IMR-90 (cell line): ENCODE results near the gene MTR. TPM values are rescaled to one million over a fixed set of nuclear protein-coding genes. Genes with fewer than 3 reads are reported as not detected.

Experiments used
- ATAC-seq: fragments of 200-7000 bp; cut with Tn5 transposase; 2 replicates; pipeline ENCODE4 v1.9.1; 2020; ENCODE audit warnings: low read depth, mild to moderate bottlenecking, moderate library complexity
- BruUV-seq: library from RNA; stranded (reverse); fragments of 400-500 nt; replicated peaks from 2 replicates; lab custom pipeline; 2021; lab: Mats Ljungman, UMichigan
- CTCF ChIA-PET: fragments of 300-600 bp; formaldehyde crosslinking; extraction: SDS; loops from one replicate; lab custom pipeline; 2021; ENCODE audit warnings: antibody characterized with exemption; lab: Yijun Ruan, JAX
- POLR2A ChIA-PET: fragments of 300-600 bp; sonication (Branson Sonifier 250); formaldehyde crosslinking; loops from one replicate; lab custom pipeline; 2022; ENCODE audit warnings: antibody characterized with exemption; ENCODE audit not compliant: unreplicated experiment; lab: Charles Lee
- DNase-seq: peaks from one replicate; pipeline ENCODE4 v3.0.0; 2013
- H2AFZ ChIP-seq: replicated peaks from 2 replicates; pipeline ENCODE3; 2013; ENCODE audit warnings: low read length, mild to moderate bottlenecking; ENCODE audit not compliant: poor library complexity
- H2AK5ac ChIP-seq: 2 replicates; pipeline ENCODE4 v1.6.1; 2013; ENCODE audit warnings: low read depth, low read length, inconsistent platforms
- H2AK9ac ChIP-seq: replicated peaks from 2 replicates; pipeline ENCODE3; 2013; ENCODE audit warnings: mild to moderate bottlenecking, low read depth, low read length, moderate library complexity; ENCODE audit not compliant: poor library complexity
- H2BK120ac ChIP-seq: 2 replicates; pipeline ENCODE4 v1.6.1; 2013; ENCODE audit warnings: low read depth, low read length, inconsistent platforms
- H2BK15ac ChIP-seq: 3 replicates; pipeline ENCODE4 v1.6.1; 2013; ENCODE audit warnings: low read depth, low read length, inconsistent platforms
- H2BK20ac ChIP-seq: 2 replicates; pipeline ENCODE4 v1.6.1; 2013; ENCODE audit warnings: low read depth, mild to moderate bottlenecking, inconsistent platforms, low read length, moderate library complexity
- H2BK5ac ChIP-seq: 2 replicates; pipeline ENCODE4 v1.6.1; 2013; ENCODE audit warnings: mild to moderate bottlenecking, low read depth, low read length, inconsistent platforms; ENCODE audit not compliant: poor library complexity, severe bottlenecking
- H3K14ac ChIP-seq: replicated peaks from 2 replicates; pipeline ENCODE4 v1.6.1; 2013; ENCODE audit warnings: low read depth, low read length, inconsistent platforms
- H3K18ac ChIP-seq: 2 replicates; pipeline ENCODE4 v1.6.1; 2013; ENCODE audit warnings: low read depth, low read length, control low read depth
- H3K23ac ChIP-seq: 2 replicates; pipeline ENCODE4 v1.6.1; 2013; ENCODE audit warnings: low read depth, low read length, inconsistent platforms
- H3K27ac ChIP-seq: 2 replicates; pipeline ENCODE4 v1.5.1; 2013; ENCODE audit warnings: mild to moderate bottlenecking, control low read depth, low read length; ENCODE audit not compliant: insufficient read depth
- H3K27me3 ChIP-seq: 2 replicates; pipeline ENCODE4 v1.6.1; 2013; ENCODE audit warnings: low read length; ENCODE audit not compliant: control insufficient read depth, insufficient read depth
- H3K36me3 ChIP-seq: 2 replicates; pipeline ENCODE4 v1.6.1; 2013; ENCODE audit warnings: low read length, mixed read lengths; ENCODE audit not compliant: control insufficient read depth, insufficient read depth
- H3K4ac ChIP-seq: 2 replicates; pipeline ENCODE4 v1.6.1; 2013; ENCODE audit warnings: low read depth, low read length, inconsistent platforms
- H3K4me1 ChIP-seq: 2 replicates; pipeline ENCODE4 v1.6.1; 2013; ENCODE audit warnings: low read length, mixed read lengths; ENCODE audit not compliant: control insufficient read depth, insufficient read depth
- H3K4me2 ChIP-seq: 2 replicates; pipeline ENCODE4 v1.6.1; 2013; ENCODE audit warnings: low read depth, mild to moderate bottlenecking, control low read depth, low read length, moderate library complexity
- H3K4me3 ChIP-seq: 2 replicates; pipeline ENCODE4 v1.5.1; 2013; ENCODE audit warnings: low read depth, mild to moderate bottlenecking, control low read depth, low read length, moderate library complexity; ENCODE audit not compliant: insufficient read depth
- H3K56ac ChIP-seq: 2 replicates; pipeline ENCODE4 v1.6.1; 2013; ENCODE audit warnings: low read length, inconsistent platforms; ENCODE audit not compliant: insufficient read depth; ENCODE audit errors: extremely low read depth
- H3K79me1 ChIP-seq, 2 experiments: 2 replicates each; pipeline ENCODE4 v1.6.1; 2013; ENCODE audit warnings: low read length in 2 of 2, inconsistent platforms in 1 of 2, low read depth in 1 of 2
- H3K9ac ChIP-seq: 2 replicates; pipeline ENCODE4 v1.6.1; 2013; ENCODE audit warnings: low read depth, low read length, control low read depth
- H3K9me1 ChIP-seq: 2 replicates; pipeline ENCODE4 v1.6.1; 2013; ENCODE audit warnings: low read length, inconsistent platforms; ENCODE audit not compliant: insufficient read depth
- H3K9me3 ChIP-seq: 2 replicates; pipeline ENCODE4 v1.6.1; 2013; ENCODE audit warnings: low read length; ENCODE audit not compliant: control insufficient read depth, insufficient read depth
- H4K20me1 ChIP-seq: 2 replicates; pipeline ENCODE4 v1.6.1; 2013; ENCODE audit warnings: low read length, inconsistent platforms; ENCODE audit not compliant: insufficient read depth
- H4K5ac ChIP-seq: 2 replicates; pipeline ENCODE4 v1.6.1; 2013; ENCODE audit warnings: mild to moderate bottlenecking, low read depth, low read length, control low read depth
- H4K8ac ChIP-seq, 2 experiments: 2 replicates each; pipeline ENCODE4 v1.6.1; 2013; ENCODE audit warnings: low read depth in 2 of 2, low read length in 2 of 2, control low read depth in 1 of 2, inconsistent platforms in 1 of 2
- H4K91ac ChIP-seq: 2 replicates; pipeline ENCODE4 v1.6.1; 2013; ENCODE audit warnings: low read depth, low read length, inconsistent platforms; ENCODE audit not compliant: insufficient read depth
- BHLHE40 ChIP-seq: fragments of 150-350 bp; IDR thresholded peaks from 2 replicates; pipeline ENCODE4 v1.6.1; 2016; ENCODE audit warnings: mild to moderate bottlenecking, low read depth, low read length
- CEBPB ChIP-seq: IDR thresholded peaks from 2 replicates; pipeline ENCODE4 v1.6.1; 2012; ENCODE audit warnings: low read depth, low read length, improper control_type of control experiment
- CHD1 ChIP-seq: IDR thresholded peaks from 2 replicates; pipeline ENCODE4 v1.6.1; 2012; ENCODE audit warnings: low read depth, low read length, improper control_type of control experiment
- ELK1 ChIP-seq: fragments of 150-350 bp; IDR thresholded peaks from 2 replicates; pipeline ENCODE4 v1.6.1; 2016; ENCODE audit warnings: low read depth, mild to moderate bottlenecking, low read length, moderate library complexity, borderline replicate concordance
- FOS ChIP-seq: fragments of 150-350 bp; IDR thresholded peaks from 2 replicates; pipeline ENCODE4 v1.6.1; 2016; ENCODE audit warnings: low read depth, low read length
- MAFK ChIP-seq: IDR thresholded peaks from 2 replicates; pipeline ENCODE4 v1.6.1; 2012; ENCODE audit warnings: low read depth, low read length, improper control_type of control experiment
- MAZ ChIP-seq: IDR thresholded peaks from 2 replicates; pipeline ENCODE4 v1.6.1; 2012; ENCODE audit warnings: low read depth, mild to moderate bottlenecking, low read length, improper control_type of control experiment, moderate library complexity, borderline replicate concordance
- MXI1 ChIP-seq: IDR thresholded peaks from 2 replicates; pipeline ENCODE4 v1.6.1; 2012; ENCODE audit warnings: low read depth, mild to moderate bottlenecking, low read length, moderate library complexity, borderline replicate concordance
- NFE2L2 ChIP-seq: fragments of 150-350 bp; IDR thresholded peaks from 2 replicates; pipeline ENCODE4 v1.6.1; 2016; ENCODE audit warnings: low read depth, mild to moderate bottlenecking, low read length
- POLR2A ChIP-seq: IDR thresholded peaks from 2 replicates; pipeline ENCODE4 v1.6.1; 2012; ENCODE audit warnings: mild to moderate bottlenecking, low read depth, low read length
- RAD21 ChIP-seq: IDR thresholded peaks from 2 replicates; pipeline ENCODE4 v1.6.1; 2012; ENCODE audit warnings: low read length, improper control_type of control experiment
- RCOR1 ChIP-seq: IDR thresholded peaks from 2 replicates; pipeline ENCODE4 v1.6.1; 2012; ENCODE audit warnings: mild to moderate bottlenecking, low read length, improper control_type of control experiment; ENCODE audit not compliant: insufficient replicate concordance
- RFX5 ChIP-seq: IDR thresholded peaks from 2 replicates; pipeline ENCODE4 v1.8.0; 2012; ENCODE audit warnings: low read depth, mild to moderate bottlenecking, low read length, moderate library complexity
- SMC3 ChIP-seq: fragments of 150-350 bp; IDR thresholded peaks from 2 replicates; pipeline ENCODE4 v1.6.1; 2016; ENCODE audit warnings: low read depth, mild to moderate bottlenecking, antibody characterized with exemption, low read length, moderate library complexity
- WGBS, 2 experiments: methylation state at CpG; one replicate each; pipeline versions ENCODE4 v1.1.5 to v1.1.7; 2013; ENCODE audit warnings: missing lambda C conversion rate in 2 of 2; ENCODE audit not compliant: insufficient read length in 1 of 2; ENCODE audit errors: extremely low coverage in 2 of 2; 5-methylcytosine and 5-hydroxymethylcytosine counted together
- dilution Hi-C: fragments of 300-500 bp; cut with HindIII; formaldehyde crosslinking; loops from one replicate; pipeline ENCODE4 v1.14.3; 2018; ENCODE audit warnings: low sequenced_read_pairs; ENCODE audit not compliant: unreplicated experiment
- in situ Hi-C: fragments of 300-500 bp; cut with MboI; formaldehyde crosslinking; loops from 3 replicates; pipeline ENCODE4 v1.14.3; 2019; ENCODE audit warnings: low sequenced_read_pairs, inconsistent platforms, mixed read lengths
- intact Hi-C: fragments of 100-400 bp; cut with micrococcal nuclease; formaldehyde crosslinking; loops from 2 replicates; pipeline ENCODE4 v1.10.0; 2022
- polyA plus RNA-seq, 3 experiments: library from polyadenylated mRNA; depleted of rRNA; stranded (reverse); fragments of >200 nt; gene quantifications; 2 replicates each; pipeline ENCODE4 v1.2.3, GENCODE V29; 2012; ENCODE audit warnings: low replicate concordance in 1 of 3
- total RNA-seq: library from RNA; depleted of rRNA; stranded (reverse); fragments of >200 nt; gene quantifications from 2 replicates; pipeline ENCODE4 v1.2.3, GENCODE V29; 2012
- TF ChIP-seq, protein P1 (sequence below): conservative IDR thresholded peaks from 2 replicates; pipeline ENCODE4 v1.5.1; 2012; ENCODE audit warnings: mild to moderate bottlenecking, low read depth, low read length, improper control_type of control experiment
- TF ChIP-seq, protein P2 (sequence below): fragments of 150-350 bp; IDR thresholded peaks from 2 replicates; pipeline ENCODE4 v1.6.1; 2017; ENCODE audit warnings: mild to moderate bottlenecking, antibody characterized with exemption, low read length, low read depth

The MTR gene
- total and polyA plus RNA-seq, 2 of the 4 experiments (the other 2 are of a cell fraction), result 7.7 to 31.0 TPM

GRCh38 chr1:236819856-236820255, 24.8 kb downstream of the MTR start:
- Histone ChIP-seq H3K14ac (no peak overlapping the region), H4K8ac (no peak overlapping the region), H2BK15ac (no peak overlapping the region), H3K56ac (no peak overlapping the region), H3K36me3 (peaks cover 23% of the 10 kb centered on the region), H4K20me1 (no peaks in the 10 kb centered on the region), H3K4ac (no peak overlapping the region), H2AK9ac (no peak overlapping the region), H2BK5ac (no peak overlapping the region), H3K4me2 (no peak overlapping the region), H3K4me3 (no peak overlapping the region), H2AK5ac (no peak overlapping the region), H3K27ac (no peak overlapping the region), H3K23ac (no peak overlapping the region), H3K9ac (no peak overlapping the region), H3K9me1 (no peaks in the 10 kb centered on the region), H3K4me1 (no peaks in the 10 kb centered on the region), H3K18ac (no peak overlapping the region), H3K9me3 (no peaks in the 10 kb centered on the region), H3K27me3 (no peaks in the 10 kb centered on the region), H4K91ac (no peak overlapping the region), H2BK120ac (no peak overlapping the region), H4K5ac (no peak overlapping the region), H2AFZ (no peak overlapping the region), H3K79me1 (peaks cover 0 to 7% of the 10 kb centered on the region in 2 experiments; a peak in 1 of 4 replicates), H2BK20ac (no peak overlapping the region)
- in situ Hi-C loops, result no loop called here
- no TSS peak for BruUV-seq
- TF ChIP-seq ELK1 (no peak), MAFK (no peak), RAD21 (no peak), FOS (no peak), SMC3 (no peak), MXI1 (no peak), NFE2L2 (no peak), RCOR1 (no peak), CEBPB (no peak), BHLHE40 (no peak), RFX5 (no peak), MAZ (no peak), CHD1 (no peak), POLR2A (no peak)
- TF ChIP-seq, protein P1, sequence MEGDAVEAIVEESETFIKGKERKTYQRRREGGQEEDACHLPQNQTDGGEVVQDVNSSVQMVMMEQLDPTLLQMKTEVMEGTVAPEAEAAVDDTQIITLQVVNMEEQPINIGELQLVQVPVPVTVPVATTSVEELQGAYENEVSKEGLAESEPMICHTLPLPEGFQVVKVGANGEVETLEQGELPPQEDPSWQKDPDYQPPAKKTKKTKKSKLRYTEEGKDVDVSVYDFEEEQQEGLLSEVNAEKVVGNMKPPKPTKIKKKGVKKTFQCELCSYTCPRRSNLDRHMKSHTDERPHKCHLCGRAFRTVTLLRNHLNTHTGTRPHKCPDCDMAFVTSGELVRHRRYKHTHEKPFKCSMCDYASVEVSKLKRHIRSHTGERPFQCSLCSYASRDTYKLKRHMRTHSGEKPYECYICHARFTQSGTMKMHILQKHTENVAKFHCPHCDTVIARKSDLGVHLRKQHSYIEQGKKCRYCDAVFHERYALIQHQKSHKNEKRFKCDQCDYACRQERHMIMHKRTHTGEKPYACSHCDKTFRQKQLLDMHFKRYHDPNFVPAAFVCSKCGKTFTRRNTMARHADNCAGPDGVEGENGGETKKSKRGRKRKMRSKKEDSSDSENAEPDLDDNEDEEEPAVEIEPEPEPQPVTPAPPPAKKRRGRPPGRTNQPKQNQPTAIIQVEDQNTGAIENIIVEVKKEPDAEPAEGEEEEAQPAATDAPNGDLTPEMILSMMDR, result no peak
- TF ChIP-seq, protein P2, sequence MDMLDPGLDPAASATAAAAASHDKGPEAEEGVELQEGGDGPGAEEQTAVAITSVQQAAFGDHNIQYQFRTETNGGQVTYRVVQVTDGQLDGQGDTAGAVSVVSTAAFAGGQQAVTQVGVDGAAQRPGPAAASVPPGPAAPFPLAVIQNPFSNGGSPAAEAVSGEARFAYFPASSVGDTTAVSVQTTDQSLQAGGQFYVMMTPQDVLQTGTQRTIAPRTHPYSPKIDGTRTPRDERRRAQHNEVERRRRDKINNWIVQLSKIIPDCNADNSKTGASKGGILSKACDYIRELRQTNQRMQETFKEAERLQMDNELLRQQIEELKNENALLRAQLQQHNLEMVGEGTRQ, result no peak
- dilution Hi-C loops, result no loop called here
- ATAC-seq (no peak), DNase-seq (no peak)
- CTCF ChIA-PET, result no interaction called here
- intact Hi-C loops, result loop anchor here (10.0 kb wide), 1 partner anchor 225 kb away; no protein-coding TSS in a partner anchor
- POLR2A ChIA-PET, result no interaction called here
- WGBS, 2 experiments, result 100% methylated on average over 3 of the region's 9 CpGs; no CpG with 5 or more reads in 1 of the 2 experiments
